ENCODE measurements around the gene NFRKB.

NFRKB gene

GRCh38 chr11:129928923-129929692, 33.7 kb upstream of the NFRKB start:
- FAIRE-seq (no peak), DNase-seq (ENCODE audit: insufficient read length, low spot score) (no peak)
- no peak for TF ChIP-seq CTCF (IDR thresholded peaks at IDR 0.05; ENCODE audit: insufficient read depth, missing control alignments)

GRCh38 chr11:129922674-129923073, 27.3 kb upstream of the NFRKB start:
- no peak for TF ChIP-seq CTCF (IDR thresholded peaks at IDR 0.05; ENCODE audit: insufficient read depth, missing control alignments)
- FAIRE-seq (no peak), DNase-seq (ENCODE audit: insufficient read length, low spot score) (no peak)

GRCh38 chr11:129918361-129918760, 23.0 kb upstream of the NFRKB start:
- no peak for TF ChIP-seq CTCF (IDR thresholded peaks at IDR 0.05; ENCODE audit: insufficient read depth, missing control alignments)
- no peak for FAIRE-seq
- DNase-seq (ENCODE audit: insufficient read length, low spot score): no peak

GRCh38 chr11:129917231-129917630, 21.9 kb upstream of the NFRKB start:
- no peak for FAIRE-seq
- TF ChIP-seq CTCF (IDR thresholded peaks at IDR 0.05; ENCODE audit: insufficient read depth, missing control alignments): no peak
- DNase-seq (ENCODE audit: insufficient read length, low spot score): no peak

- DNase-seq (ENCODE audit: insufficient read length, low spot score): no peak
- no peak for TF ChIP-seq CTCF (IDR thresholded peaks at IDR 0.05; ENCODE audit: insufficient read depth, missing control alignments)
- FAIRE-seq: no peak
Measured at GRCh38 chr11:129911298-129911697, 15.9 kb upstream of the NFRKB start.

GRCh38 chr11:129910360-129910759, 15.0 kb upstream of the NFRKB start:
- DNase-seq (ENCODE audit: insufficient read length, low spot score) (no peak), FAIRE-seq (no peak)
- TF ChIP-seq CTCF (IDR thresholded peaks at IDR 0.05; ENCODE audit: insufficient read depth, missing control alignments): no peak

GRCh38 chr11:129905402-129905801, 10.0 kb upstream of the NFRKB start:
- DNase-seq (ENCODE audit: insufficient read length, low spot score): no peak
- no peak for TF ChIP-seq CTCF (IDR thresholded peaks at IDR 0.05; ENCODE audit: insufficient read depth, missing control alignments)
- FAIRE-seq: no peak
